ENCODE data around the gene C2. TPM values are rescaled to one million over a fixed set of nuclear protein-coding genes. Genes with fewer than 3 reads are reported as not detected.
A peak's percentile ranks its signal among the peaks of the same experiment; 100 is the strongest.
"Not testable (repeated sequence)": the region's sequence is repeated elsewhere in the genome, so short reads cannot be mapped to it uniquely, and the experiment has no call there.

The C2 gene
- total and polyA plus RNA-seq, 3 donors from 2014 or later: 5.1 to 24.8 (median 6.3) TPM

GRCh38 chr6:31906122-31906521 is 21.4 kb upstream of the C2 start:
- no peak for TF ChIP-seq CTCF (IDR thresholded peaks at IDR 0.05)
- TF ChIP-seq POLR2A (IDR thresholded peaks at IDR 0.05): no peak
- intact Hi-C loops (cut with DNase I; ENCODE audit: low total_unique reads): no loop called here
- H3K27ac ChIP-seq: no peak overlapping the region
- H3K4me3 ChIP-seq: no peak overlapping the region
- peaks cover 28% of the 10 kb centered on the region for H3K4me1 ChIP-seq
- H3K27me3 ChIP-seq: no peaks in the 10 kb centered on the region
- 52 to 57% methylated on average over 4 of the region's 4 CpGs for WGBS, 2 donors
- no peak for DNase-seq
- no peaks in the 10 kb centered on the region for H3K9me3 ChIP-seq
- no peaks in the 10 kb centered on the region for H3K36me3 ChIP-seq (ENCODE audit: low read depth, missing control alignments)

- H3K36me3 ChIP-seq (ENCODE audit: low read depth, missing control alignments); H3K27me3 ChIP-seq; H3K9me3 ChIP-seq; intact Hi-C loops (cut with DNase I; ENCODE audit: low total_unique reads); H3K4me3 ChIP-seq; DNase-seq; H3K27ac ChIP-seq: not testable (repeated sequence)
- WGBS, 2 donors: 81 to 84% methylated on average over 8 of the region's 8 CpGs
- H3K4me1 ChIP-seq: peaks cover 24% of the 10 kb centered on the region
Measured at GRCh38 chr6:31906727-31907126, 20.8 kb upstream of the C2 start.

GRCh38 chr6:31907158-31907813 is 20.2 kb upstream of the C2 start:
- no peaks in the 10 kb centered on the region for H3K27me3 ChIP-seq
- H3K36me3 ChIP-seq (ENCODE audit: low read depth, missing control alignments): no peaks in the 10 kb centered on the region
- TF ChIP-seq POLR2A (IDR thresholded peaks at IDR 0.05): no peak
- TF ChIP-seq CTCF (IDR thresholded peaks at IDR 0.05): no peak
- peak; percentile 57 for DNase-seq
- no peak overlapping the region for H3K4me3 ChIP-seq
- no peaks in the 10 kb centered on the region for H3K9me3 ChIP-seq
- no peak overlapping the region for H3K27ac ChIP-seq
- peaks cover 24% of the 10 kb centered on the region for H3K4me1 ChIP-seq
- intact Hi-C loops (cut with DNase I; ENCODE audit: low total_unique reads): no loop called here
- 51 to 59% methylated on average over 7 of the region's 7 CpGs for WGBS, 2 donors

- peaks cover 17% of the 10 kb centered on the region for H3K4me1 ChIP-seq
- H3K27ac ChIP-seq; intact Hi-C loops (cut with DNase I; ENCODE audit: low total_unique reads); H3K4me3 ChIP-seq; H3K27me3 ChIP-seq; H3K36me3 ChIP-seq (ENCODE audit: low read depth, missing control alignments); H3K9me3 ChIP-seq; DNase-seq: not testable (repeated sequence)
- WGBS, 2 donors: 86 to 88% methylated on average over 5 of the region's 5 CpGs
Measured at GRCh38 chr6:31908255-31908654, 19.3 kb upstream of the C2 start.

- TF ChIP-seq CTCF (IDR thresholded peaks at IDR 0.05): no peak
- no peak for TF ChIP-seq POLR2A (IDR thresholded peaks at IDR 0.05)
- Histone ChIP-seq H3K27me3 (no peaks in the 10 kb centered on the region), H3K27ac (no peak overlapping the region), H3K9me3 (no peaks in the 10 kb centered on the region), H3K4me3 (no peak overlapping the region), H3K4me1 (peaks cover 11% of the 10 kb centered on the region), H3K36me3 (ENCODE audit: low read depth, missing control alignments) (no peaks in the 10 kb centered on the region)
- intact Hi-C loops (cut with DNase I; ENCODE audit: low total_unique reads): no loop called here
- WGBS, 2 donors: 69 to 72% methylated on average over 4 of the region's 4 CpGs
- no peak for DNase-seq
Measured at GRCh38 chr6:31908791-31909190, 18.7 kb upstream of the C2 start.

GRCh38 chr6:31909298-31909697 is 18.2 kb upstream of the C2 start:
- intact Hi-C loops (cut with DNase I; ENCODE audit: low total_unique reads): not testable (repeated sequence)

More at GRCh38 chr6:31909298-31909697, 18.2 kb upstream of the C2 start:
- not testable (repeated sequence) for DNase-seq; H3K27me3 ChIP-seq; H3K27ac ChIP-seq; H3K4me3 ChIP-seq; H3K4me1 ChIP-seq; H3K9me3 ChIP-seq; H3K36me3 ChIP-seq (ENCODE audit: low read depth, missing control alignments)
- WGBS, 2 donors: 89 to 90% methylated on average over 7 of the region's 7 CpGs
